Hepatocyte (in vitro differentiated cells): Measurements from ENCODE around the gene ZNF566. TPM values are rescaled to one million over a fixed set of nuclear protein-coding genes. Genes with fewer than 3 reads are reported as not detected.

Source experiments
- DNase-seq: peaks from one replicate; pipeline ENCODE4 v3.0.0-alpha.2; 2016; ENCODE audit warnings: low spot score
- H2AFZ ChIP-seq: fragments of 200-600 bp; sonication (generic); 2 replicates; pipeline ENCODE4 v1.6.0; 2016; ENCODE audit warnings: antibody characterized with exemption, mild to moderate bottlenecking
- H3K27ac ChIP-seq: fragments of 200-600 bp; sonication (generic); 2 replicates; pipeline ENCODE4 v1.5.1; 2016; ENCODE audit warnings: mild to moderate bottlenecking
- H3K27me3 ChIP-seq: fragments of 200-600 bp; sonication (generic); 2 replicates; pipeline ENCODE4 v1.6.1; 2016
- H3K36me3 ChIP-seq: fragments of 200-600 bp; sonication (generic); replicated peaks from 2 replicates; pipeline ENCODE4 v1.5.1; 2016; ENCODE audit warnings: low read depth; ENCODE audit not compliant: insufficient read depth
- H3K4me1 ChIP-seq: fragments of 200-600 bp; sonication (generic); 2 replicates; pipeline ENCODE4 v1.5.1; 2016; ENCODE audit warnings: mild to moderate bottlenecking, moderate library complexity; ENCODE audit not compliant: insufficient read depth
- H3K4me2 ChIP-seq: fragments of 200-600 bp; sonication (generic); 2 replicates; pipeline ENCODE4 v1.6.0; 2016
- H3K4me3 ChIP-seq: fragments of 200-600 bp; sonication (generic); 2 replicates; pipeline ENCODE4 v1.5.1; 2016; ENCODE audit warnings: mild to moderate bottlenecking
- H3K79me2 ChIP-seq: fragments of 200-600 bp; sonication (generic); 2 replicates; pipeline ENCODE4 v1.6.0; 2017; ENCODE audit warnings: mild to moderate bottlenecking
- H3K9me2 ChIP-seq: fragments of 200-600 bp; sonication (generic); replicated peaks from 2 replicates; pipeline ENCODE4 v1.6.0; 2017; ENCODE audit warnings: mild to moderate bottlenecking; ENCODE audit not compliant: insufficient read depth
- H3K9me3 ChIP-seq: fragments of 200-600 bp; sonication (generic); 2 replicates; pipeline ENCODE4 v1.5.1; 2016; ENCODE audit warnings: low read depth, mild to moderate bottlenecking
- H4K20me1 ChIP-seq: fragments of 200-600 bp; sonication (generic); 2 replicates; pipeline ENCODE4 v1.6.0; 2016; ENCODE audit warnings: mild to moderate bottlenecking; ENCODE audit not compliant: insufficient read depth, poor library complexity, severe bottlenecking
- EZH2 ChIP-seq: fragments of 200-600 bp; sonication (generic); IDR thresholded peaks from 2 replicates; pipeline ENCODE4 v1.6.1; 2016; ENCODE audit warnings: antibody characterized with exemption, mild to moderate bottlenecking, borderline replicate concordance
- EZH2phosphoT487 ChIP-seq: fragments of 200-600 bp; sonication (generic); IDR thresholded peaks from one replicate; pipeline ENCODE4 v1.6.1; 2018; ENCODE audit warnings: antibody characterized with exemption, mild to moderate bottlenecking, low read depth, moderate library complexity; ENCODE audit not compliant: unreplicated experiment, severe bottlenecking
- WGBS: methylation state at CpG from one replicate; pipeline ENCODE4 v1.1.6; 2016; ENCODE audit warnings: low lambda C conversion rate; ENCODE audit errors: missing lambda C conversion rate; 5-methylcytosine and 5-hydroxymethylcytosine counted together
- polyA plus RNA-seq: library from polyadenylated mRNA; unstranded; fragments of >200 nt; fragmentation: Nextera tagmentation; extraction: Ambion mirVana; gene quantifications from 2 replicates; pipeline ENCODE4 v1.2.1, GENCODE V29; 2016
- total RNA-seq: library from RNA; depleted of rRNA; stranded (reverse); fragments of >200 nt; gene quantifications from 2 replicates; pipeline ENCODE4 v1.2.3, GENCODE V29; 2014
- TF ChIP-seq, protein P1 (sequence below): fragments of 200-600 bp; sonication (generic); IDR thresholded peaks from 2 replicates; pipeline ENCODE4 v1.5.1; 2016; ENCODE audit warnings: antibody characterized with exemption, mild to moderate bottlenecking; ENCODE audit not compliant: poor library complexity

ZNF566 gene
- total and polyA plus RNA-seq, 2 experiments from 2014 or later = 4.0 to 12.7 TPM

DNA sequence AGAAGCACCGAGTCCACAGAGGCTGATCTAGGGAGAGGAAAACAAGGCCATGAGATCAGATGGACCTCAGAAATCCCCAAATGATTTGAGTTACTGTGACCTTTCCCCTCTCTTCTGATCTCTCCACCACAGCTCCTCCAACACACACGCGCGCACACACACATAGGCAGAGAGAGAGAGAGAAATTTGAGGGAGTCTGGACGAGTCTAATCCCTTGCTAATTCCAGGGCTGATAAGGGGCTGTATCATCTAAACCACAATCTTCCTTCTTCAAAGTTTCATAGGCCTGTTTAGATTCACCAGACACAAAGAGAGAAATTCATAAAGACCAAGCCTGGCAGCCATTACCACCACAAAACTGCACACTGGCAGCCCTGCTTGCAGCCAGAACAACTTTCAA lies 79.5 kb downstream of the ZNF566 start:
- no peak overlapping the region for H2AFZ ChIP-seq
- peak; percentile 10 for DNase-seq
- H3K4me2 ChIP-seq = no peak overlapping the region
- peaks cover 32% of the 10 kb centered on the region for H3K79me2 ChIP-seq
- H3K27me3 ChIP-seq = no peaks in the 10 kb centered on the region
- no peaks in the 10 kb centered on the region for H3K4me1 ChIP-seq
- H3K9me3 ChIP-seq = peaks cover 22% of the 10 kb centered on the region
- H4K20me1 ChIP-seq = no peaks in the 10 kb centered on the region
- peaks cover 13% of the 10 kb centered on the region for H3K36me3 ChIP-seq
- 52% methylated on average over 5 of the region's 5 CpGs for WGBS
- H3K4me3 ChIP-seq = no peak overlapping the region
- TF ChIP-seq EZH2phosphoT487 = no peak
- no peak for TF ChIP-seq EZH2
- TF ChIP-seq, protein P1, sequence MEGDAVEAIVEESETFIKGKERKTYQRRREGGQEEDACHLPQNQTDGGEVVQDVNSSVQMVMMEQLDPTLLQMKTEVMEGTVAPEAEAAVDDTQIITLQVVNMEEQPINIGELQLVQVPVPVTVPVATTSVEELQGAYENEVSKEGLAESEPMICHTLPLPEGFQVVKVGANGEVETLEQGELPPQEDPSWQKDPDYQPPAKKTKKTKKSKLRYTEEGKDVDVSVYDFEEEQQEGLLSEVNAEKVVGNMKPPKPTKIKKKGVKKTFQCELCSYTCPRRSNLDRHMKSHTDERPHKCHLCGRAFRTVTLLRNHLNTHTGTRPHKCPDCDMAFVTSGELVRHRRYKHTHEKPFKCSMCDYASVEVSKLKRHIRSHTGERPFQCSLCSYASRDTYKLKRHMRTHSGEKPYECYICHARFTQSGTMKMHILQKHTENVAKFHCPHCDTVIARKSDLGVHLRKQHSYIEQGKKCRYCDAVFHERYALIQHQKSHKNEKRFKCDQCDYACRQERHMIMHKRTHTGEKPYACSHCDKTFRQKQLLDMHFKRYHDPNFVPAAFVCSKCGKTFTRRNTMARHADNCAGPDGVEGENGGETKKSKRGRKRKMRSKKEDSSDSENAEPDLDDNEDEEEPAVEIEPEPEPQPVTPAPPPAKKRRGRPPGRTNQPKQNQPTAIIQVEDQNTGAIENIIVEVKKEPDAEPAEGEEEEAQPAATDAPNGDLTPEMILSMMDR = no peak
- no peaks in the 10 kb centered on the region for H3K9me2 ChIP-seq
- no peak overlapping the region for H3K27ac ChIP-seq

DNA sequence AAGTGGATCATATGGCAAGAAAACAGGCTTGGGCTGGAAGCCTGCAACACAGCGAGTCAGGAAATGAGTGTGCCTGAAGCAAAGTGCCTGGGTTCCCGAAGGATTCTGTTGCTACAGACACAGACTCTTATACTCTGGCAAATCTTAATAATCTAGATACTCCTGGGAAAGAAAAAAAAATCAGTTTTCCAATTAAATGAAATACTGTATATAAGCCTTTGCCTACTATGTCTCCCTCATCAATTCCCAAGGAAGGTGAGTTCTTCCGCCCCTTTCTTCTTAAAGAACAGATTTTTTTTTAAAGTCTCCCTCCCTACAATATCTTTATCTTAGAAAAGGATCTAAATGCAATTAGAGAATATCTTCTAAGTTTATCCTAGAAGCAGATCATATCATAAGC lies 81.3 kb downstream of the ZNF566 start:
- WGBS = 99% methylated on average over 3 of the region's 3 CpGs
- Histone ChIP-seq H3K4me1 (no peaks in the 10 kb centered on the region), H3K36me3 (peaks cover 13% of the 10 kb centered on the region), H3K79me2 (peaks cover 19% of the 10 kb centered on the region), H3K9me2 (no peaks in the 10 kb centered on the region), H2AFZ (no peak overlapping the region), H3K27me3 (no peaks in the 10 kb centered on the region), H3K27ac (no peak overlapping the region), H3K4me2 (no peak overlapping the region), H3K9me3 (peaks cover 28% of the 10 kb centered on the region), H4K20me1 (no peaks in the 10 kb centered on the region), H3K4me3 (no peak overlapping the region)
- DNase-seq = no peak
- TF ChIP-seq EZH2phosphoT487 = no peak
- no peak for TF ChIP-seq EZH2
- TF ChIP-seq, protein P1 = no peak

DNA sequence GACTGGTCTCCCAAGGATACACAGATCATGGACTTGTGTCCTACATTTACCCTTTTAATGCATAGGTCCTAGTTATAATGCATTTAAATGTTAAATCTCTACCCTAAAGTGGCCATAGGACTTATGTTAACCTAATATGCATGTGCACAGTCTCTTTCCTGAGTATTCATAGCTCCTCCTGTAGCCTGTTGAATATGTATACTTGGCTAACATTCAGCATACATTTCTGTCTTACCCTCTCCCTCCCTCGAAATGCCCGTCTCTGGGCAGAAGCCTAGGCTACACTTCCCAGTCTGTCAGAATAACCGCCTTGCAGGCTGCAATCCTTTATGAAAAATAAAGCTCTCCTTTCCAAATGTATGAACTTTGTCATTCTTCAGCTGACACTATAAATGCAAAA lies 84.9 kb downstream of the ZNF566 start:
- no peaks in the 10 kb centered on the region for H4K20me1 ChIP-seq
- DNase-seq = no peak
- H3K4me1 ChIP-seq = no peaks in the 10 kb centered on the region
- no peak overlapping the region for H3K27ac ChIP-seq
- no peak overlapping the region for H3K4me3 ChIP-seq
- no peak overlapping the region for H2AFZ ChIP-seq
- H3K27me3 ChIP-seq = no peaks in the 10 kb centered on the region
- no peak overlapping the region for H3K4me2 ChIP-seq
- H3K9me3 ChIP-seq = peaks cover 38% of the 10 kb centered on the region
- TF ChIP-seq, protein P1 = no peak
- TF ChIP-seq EZH2 (no peak), EZH2phosphoT487 (no peak)
- H3K79me2 ChIP-seq = peaks cover 3% of the 10 kb centered on the region
- WGBS = 100% methylated on average over 3 of the region's 3 CpGs
- peaks cover 13% of the 10 kb centered on the region for H3K36me3 ChIP-seq
- H3K9me2 ChIP-seq = no peaks in the 10 kb centered on the region

DNA sequence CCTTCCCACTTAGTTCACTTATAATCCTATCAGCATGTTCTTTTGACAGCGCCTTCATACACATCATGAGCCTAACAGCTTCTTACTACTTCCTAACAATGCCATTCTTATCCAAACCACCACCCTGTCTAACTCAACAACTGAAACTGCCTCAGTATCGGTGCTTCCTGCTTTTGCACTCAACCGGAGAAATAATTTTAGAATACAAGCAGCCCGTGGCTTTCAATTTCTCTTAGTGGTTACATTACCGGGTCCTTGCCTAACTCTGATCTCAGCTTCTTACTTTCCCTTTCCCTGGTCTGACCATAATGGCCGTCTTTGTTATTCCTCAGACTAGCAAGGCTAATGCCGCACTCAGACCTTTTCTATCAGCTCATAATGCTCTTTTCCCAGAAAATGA lies 87.9 kb downstream of the ZNF566 start:
- Histone ChIP-seq H3K4me1 (no peaks in the 10 kb centered on the region), H4K20me1 (no peaks in the 10 kb centered on the region), H3K4me2 (no peak overlapping the region), H3K4me3 (no peak overlapping the region), H3K27me3 (no peaks in the 10 kb centered on the region), H3K27ac (no peak overlapping the region), H3K79me2 (no peaks in the 10 kb centered on the region), H3K9me2 (no peaks in the 10 kb centered on the region), H3K9me3 (peaks cover 42% of the 10 kb centered on the region), H3K36me3 (peaks cover 3% of the 10 kb centered on the region), H2AFZ (no peak overlapping the region)
- WGBS = 94% methylated on average over 7 of the region's 7 CpGs
- no peak for DNase-seq
- TF ChIP-seq EZH2 (no peak), EZH2phosphoT487 (no peak)
- TF ChIP-seq, protein P1 = no peak
